Right ventricle myocardium superior (tissue), 1 donor: Measurements from ENCODE around the gene SLC35F3. TPM values are rescaled to one million over a fixed set of nuclear protein-coding genes. Genes with fewer than 3 reads are reported as not detected.

Experiments
- ATAC-seq: fragments of 200-7000 bp; cut with Tn5 transposase; one replicate; pipeline ENCODE4 v1.9.1; 2020; ENCODE audit warnings: mild to moderate bottlenecking; ENCODE audit not compliant: poor library complexity
- DNase-seq: peaks from one replicate; pipeline ENCODE4 v3.0.0-alpha.2; 2020
- intact Hi-C: fragments of 100-400 bp; cut with DNase I; formaldehyde crosslinking; loops from one replicate; pipeline ENCODE4 v1.11.2; 2022
- total RNA-seq: library from RNA; stranded (reverse); fragmentation: NEBNext Ultra II Directional; extraction: Animal tissue kit (Norgen Biotek cat#: 25700); gene quantifications from one replicate; pipeline ENCODE4 v1.2.1, GENCODE V29; 2021
- donor health status: DM: no; HTN: yes; CAD: no; lungs with severe emphysema.

SLC35F3 gene
- total RNA-seq, 1 donor from 2014 or later = not detected

GRCh38 chr1:234004591-234004990 is 100.1 kb downstream of the SLC35F3 start:
- ATAC-seq (no peak), DNase-seq (no peak)
- intact Hi-C loops = no loop called here

- DNase-seq (no peak), ATAC-seq (no peak)
- intact Hi-C loops = no loop called here
These were observed 103.2 kb downstream of the SLC35F3 start for GRCh38 chr1:234007684-234008083.

GRCh38 chr1:234008591-234008990 is 104.1 kb downstream of the SLC35F3 start:
- ATAC-seq (no peak), DNase-seq (no peak)
- intact Hi-C loops = no loop called here

GRCh38 chr1:234009668-234010067 is 105.2 kb downstream of the SLC35F3 start:
- no peak for DNase-seq
- no peak for ATAC-seq
- intact Hi-C loops = no loop called here

GRCh38 chr1:234014208-234014607 is 109.7 kb downstream of the SLC35F3 start:
- ATAC-seq (no peak), DNase-seq (no peak)
- intact Hi-C loops = no loop called here

GRCh38 chr1:234018816-234019215 is 114.3 kb downstream of the SLC35F3 start:
- intact Hi-C loops = no loop called here
- no peak for DNase-seq
- no peak for ATAC-seq

- intact Hi-C loops = no loop called here
- DNase-seq = no peak
- ATAC-seq = no peak
These were observed 114.9 kb downstream of the SLC35F3 start for GRCh38 chr1:234019387-234019786.

- ATAC-seq (no peak), DNase-seq (no peak)
- intact Hi-C loops = no loop called here
These were observed 117.8 kb downstream of the SLC35F3 start for GRCh38 chr1:234022302-234022701.

GRCh38 chr1:234039603-234040002 is 135.1 kb downstream of the SLC35F3 start:
- ATAC-seq = no peak
- intact Hi-C loops = no loop called here
- no peak for DNase-seq

GRCh38 chr1:234040446-234041317 is 136.2 kb downstream of the SLC35F3 start:
- ATAC-seq (no peak), DNase-seq (no peak)
- intact Hi-C loops = no loop called here

- no peak for ATAC-seq
These were observed 139.6 kb downstream of the SLC35F3 start for GRCh38 chr1:234044079-234044478.

GRCh38 chr1:234047123-234047522 is 142.6 kb downstream of the SLC35F3 start:
- no peak for DNase-seq
- no peak for ATAC-seq
- intact Hi-C loops = no loop called here

More at GRCh38 chr1:234044079-234044478, 139.6 kb downstream of the SLC35F3 start:
- DNase-seq = no peak
- intact Hi-C loops = no loop called here

GRCh38 chr1:234062166-234062565 is 157.7 kb downstream of the SLC35F3 start:
- DNase-seq (no peak), ATAC-seq (no peak)
- intact Hi-C loops = loop anchor here (5.0 kb wide), 1 partner anchor 620 kb away; no protein-coding TSS in a partner anchor

- peak; percentile 73 for ATAC-seq
- intact Hi-C loops = loop anchor here (5.0 kb wide), 1 partner anchor 674 kb away; no protein-coding TSS in a partner anchor
- DNase-seq = peak; percentile 88
These were observed 161.4 kb downstream of the SLC35F3 start for GRCh38 chr1:234065794-234066447.

GRCh38 chr1:234067581-234068337 is 163.3 kb downstream of the SLC35F3 start:
- DNase-seq (no peak), ATAC-seq (no peak)
- intact Hi-C loops = loop anchor here (5.0 kb wide), 1 partner anchor 675 kb away; no protein-coding TSS in a partner anchor

- intact Hi-C loops = loop anchor here (5.0 kb wide), 1 partner anchor 677 kb away; no protein-coding TSS in a partner anchor
- no peak for ATAC-seq
These were observed 165.3 kb downstream of the SLC35F3 start for GRCh38 chr1:234069760-234070159.

GRCh38 chr1:234072793-234073192 is 168.3 kb downstream of the SLC35F3 start:
- intact Hi-C loops = no loop called here
- ATAC-seq (no peak), DNase-seq (no peak)

More at GRCh38 chr1:234069760-234070159, 165.3 kb downstream of the SLC35F3 start:
- DNase-seq = no peak

- ATAC-seq = no peak
- DNase-seq = no peak
- intact Hi-C loops = no loop called here
These were observed 173.7 kb downstream of the SLC35F3 start for GRCh38 chr1:234078143-234078542.

- no peak for DNase-seq
- ATAC-seq = no peak
- intact Hi-C loops = no loop called here
These were observed 175.4 kb downstream of the SLC35F3 start for GRCh38 chr1:234079896-234080295.
